Hematopoietic multipotent progenitor cell treated with erythropoietin and hydrocortisone succinate and interleukin-3 and kit ligand, for 4 days (in vitro differentiated cells): ENCODE results near the gene RRAD.
"Not testable (repeated sequence)": the region's sequence is repeated elsewhere in the genome, so short reads cannot be mapped to it uniquely, and the experiment has no call there.

ENCODE experiments used
- DNase-seq: peaks from one replicate; pipeline ENCODE4 v3.0.0-alpha.2; 2015

RRAD gene

DNA sequence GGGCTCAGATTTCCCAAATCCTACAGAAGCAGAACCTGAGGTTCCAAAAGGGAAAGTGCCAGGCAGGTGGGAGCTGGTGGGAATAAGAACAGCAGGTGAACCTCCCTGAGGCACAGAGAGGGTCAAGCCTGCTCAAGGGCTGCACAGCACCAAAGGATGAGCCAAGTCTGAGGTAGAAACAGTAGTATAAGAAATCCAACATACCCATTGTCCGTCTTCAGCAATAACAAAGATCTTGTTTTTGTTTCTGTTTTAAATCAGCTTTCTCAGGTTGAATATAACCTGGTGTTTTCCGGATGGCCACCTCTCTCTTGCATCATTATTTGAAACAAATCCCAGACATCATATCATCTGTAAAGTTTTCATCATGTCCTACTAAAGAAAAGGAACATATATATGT lies 25.1 kb upstream of the RRAD start:
- no peak for DNase-seq

DNA sequence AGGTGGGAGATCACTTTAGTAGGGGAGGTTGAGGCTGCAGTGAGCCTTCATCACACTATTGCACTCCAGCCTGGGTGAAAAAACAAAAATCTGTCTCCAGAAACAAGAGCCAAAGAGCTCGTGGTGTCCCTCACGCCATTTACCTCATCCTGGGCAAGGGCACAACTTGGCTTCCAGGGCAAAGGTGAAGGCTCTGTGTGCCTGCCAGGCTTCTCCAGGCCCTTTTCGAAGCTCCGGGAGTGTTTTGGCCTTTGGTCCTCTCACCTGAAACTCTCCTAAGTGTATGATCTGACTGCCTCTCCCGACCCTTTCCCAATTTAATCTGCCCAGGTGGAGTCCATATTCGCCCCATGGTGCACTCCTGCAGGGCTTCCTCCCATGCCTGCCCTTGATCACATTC lies 24.1 kb upstream of the RRAD start:
- no peak for DNase-seq

DNA sequence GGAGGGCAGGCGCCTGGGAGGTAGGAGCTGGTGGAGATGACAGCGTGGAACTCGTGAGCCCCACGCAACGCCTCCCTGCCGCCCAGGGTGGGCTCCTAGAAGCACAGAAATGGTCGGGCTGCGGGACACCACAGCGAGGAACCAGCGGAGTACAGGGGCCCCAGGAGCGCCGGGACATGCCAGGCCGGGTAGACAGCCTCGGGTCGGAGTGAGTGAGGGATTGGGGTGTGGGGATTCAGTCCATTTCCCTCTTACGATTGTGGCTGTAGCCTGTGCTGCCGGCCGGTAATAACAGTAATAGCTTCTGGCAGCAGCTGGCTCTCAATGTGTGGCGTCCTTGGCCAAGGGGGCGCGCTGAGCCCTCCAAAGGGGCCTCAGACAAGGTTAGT lies 23.5 kb upstream of the RRAD start:
- DNase-seq: no peak

DNA sequence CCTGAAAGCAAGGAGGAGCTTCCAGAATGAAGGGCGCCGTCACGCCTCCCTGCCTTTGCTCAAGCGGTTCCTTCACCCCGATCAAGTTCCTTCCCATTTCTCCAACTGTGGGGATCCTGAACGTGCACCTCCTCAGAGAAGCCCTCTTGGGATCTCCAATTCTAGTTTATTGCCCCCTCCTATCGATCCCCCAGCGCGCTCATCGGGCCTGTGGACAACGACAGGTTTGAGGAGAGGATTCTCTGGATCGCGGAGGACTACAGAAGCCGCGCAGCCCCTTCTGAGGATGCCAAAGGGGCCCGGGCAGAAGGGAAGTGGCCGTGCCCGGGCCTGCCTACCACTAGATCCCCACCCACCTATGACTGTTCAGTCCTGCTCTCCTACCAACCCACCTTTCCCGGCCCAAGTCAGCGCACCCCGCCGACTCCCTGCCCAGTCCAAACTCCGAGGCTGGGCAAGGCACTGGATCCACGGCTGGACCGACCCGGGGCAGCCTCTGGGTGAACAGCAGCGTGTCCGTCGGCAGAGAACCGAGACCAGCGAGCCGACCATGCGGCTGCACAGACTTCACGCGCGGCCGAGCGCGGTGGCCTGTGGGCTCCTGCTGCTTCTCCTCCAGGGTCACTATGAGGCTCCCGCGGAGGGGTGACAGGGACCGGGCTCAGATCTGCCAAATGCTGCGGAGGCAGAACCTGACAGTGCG lies 22.9 kb upstream of the RRAD start:
- DNase-seq: no peak

DNA sequence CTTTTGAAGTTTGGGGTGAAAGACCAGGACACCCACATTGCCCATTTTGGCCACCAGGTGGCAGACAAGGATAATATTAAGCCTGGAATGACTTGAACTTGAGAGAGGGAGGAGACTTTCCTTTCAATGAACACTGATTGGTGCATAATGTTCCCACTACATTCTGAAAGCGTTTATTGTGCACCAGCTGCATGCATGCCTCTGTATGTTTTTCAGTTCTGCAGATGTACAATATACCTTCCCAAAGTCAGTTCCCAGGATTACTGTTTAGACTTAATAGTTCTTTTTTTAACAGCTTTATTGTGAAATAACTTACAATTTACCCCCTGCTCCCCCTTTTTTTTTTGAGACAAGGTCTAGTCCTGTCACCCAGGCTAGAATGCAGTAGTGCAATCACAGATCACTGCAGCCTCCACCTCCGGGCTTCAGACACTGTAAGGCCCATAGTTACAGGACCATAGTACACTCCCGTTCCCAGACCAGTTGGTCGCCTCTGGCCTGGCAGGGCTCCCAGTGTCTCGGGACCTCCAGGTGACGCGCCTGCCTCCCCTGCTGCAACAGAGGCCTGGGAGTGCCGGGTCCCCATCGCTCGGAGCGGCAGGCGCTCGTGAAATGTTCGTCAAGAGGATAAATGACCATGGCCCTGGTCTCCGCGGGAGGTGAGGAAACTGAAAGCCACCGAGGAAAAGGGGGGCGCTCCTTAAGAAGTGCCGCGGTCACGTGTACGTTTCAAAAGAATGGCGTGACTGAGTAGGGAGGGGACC lies 22.1 kb upstream of the RRAD start:
- peak; percentile 93 for DNase-seq

DNA sequence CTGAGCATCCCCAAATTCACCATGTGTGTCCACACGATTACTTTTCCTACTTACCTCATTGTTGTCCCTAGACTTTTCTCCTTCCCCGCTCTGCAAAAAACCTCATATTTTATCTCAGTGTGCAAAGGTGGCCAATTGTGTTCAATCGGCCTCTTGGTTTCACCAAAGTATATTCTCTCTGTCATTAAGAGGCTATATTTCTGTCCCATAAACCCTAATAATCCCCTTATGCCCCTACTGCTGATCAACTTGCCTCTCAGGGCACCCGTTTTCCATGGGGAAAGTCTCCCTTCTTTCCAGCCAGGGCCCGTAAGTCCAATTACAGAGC lies 21.6 kb upstream of the RRAD start:
- no peak for DNase-seq

DNA sequence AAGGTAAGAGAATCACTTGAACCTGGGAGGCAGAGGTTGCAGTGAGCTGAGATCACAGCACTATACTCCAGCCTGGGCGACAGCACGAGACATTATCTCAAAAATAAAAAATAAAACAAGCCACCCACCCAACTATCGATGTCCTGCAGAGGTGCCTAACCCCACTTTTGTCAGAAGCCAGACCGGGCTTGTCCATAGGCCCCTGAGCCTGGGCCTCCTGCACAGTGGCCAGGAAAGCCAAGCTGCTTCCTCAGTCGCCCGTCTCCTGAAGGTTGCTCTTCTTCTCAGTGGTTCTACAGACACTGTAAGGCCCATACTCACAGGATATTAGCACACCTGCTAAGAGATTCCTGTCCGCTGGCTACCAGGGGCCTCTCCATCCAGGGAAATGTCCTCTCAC lies 21.2 kb upstream of the RRAD start:
- no peak for DNase-seq

DNA sequence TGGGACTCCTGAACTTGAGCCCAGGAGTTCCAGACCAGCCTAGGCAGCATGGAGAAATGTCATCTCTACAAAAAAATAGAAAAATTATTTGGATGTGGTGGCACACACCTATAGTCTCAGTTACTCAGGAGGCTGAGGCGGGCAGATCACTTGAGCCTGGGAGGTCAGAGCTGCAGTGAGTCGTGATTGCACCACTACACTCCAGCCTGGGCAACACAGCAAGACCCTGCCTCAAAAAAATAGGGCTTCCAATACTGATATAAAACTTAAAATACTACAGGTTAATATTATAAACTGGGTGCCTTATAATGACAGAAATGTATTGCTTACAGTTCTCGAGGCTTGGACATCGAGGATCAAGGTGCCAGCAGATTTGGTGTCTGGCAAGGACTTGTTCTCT lies 20.6 kb upstream of the RRAD start:
- no peak for DNase-seq

DNA sequence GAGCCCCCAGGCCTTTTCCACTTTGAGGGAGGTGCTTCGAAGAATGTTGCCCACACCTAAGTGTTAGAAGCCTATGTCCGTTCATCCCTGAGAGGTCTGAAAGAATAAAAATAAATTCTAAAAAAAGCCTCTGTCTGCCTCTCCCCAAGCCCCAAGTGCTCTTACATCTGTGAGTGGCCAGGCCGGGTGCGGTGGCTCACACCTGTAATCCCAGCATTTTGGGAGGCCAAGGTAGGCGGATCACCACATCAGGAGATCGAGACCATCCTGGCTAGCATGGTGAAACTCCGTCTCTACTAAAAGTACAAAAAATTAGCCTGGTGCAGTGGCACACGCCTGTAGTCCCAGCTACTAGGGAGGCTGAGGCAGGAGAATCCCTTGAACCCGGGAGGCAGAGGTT lies 19.6 kb upstream of the RRAD start:
- DNase-seq: not testable (repeated sequence)

DNA sequence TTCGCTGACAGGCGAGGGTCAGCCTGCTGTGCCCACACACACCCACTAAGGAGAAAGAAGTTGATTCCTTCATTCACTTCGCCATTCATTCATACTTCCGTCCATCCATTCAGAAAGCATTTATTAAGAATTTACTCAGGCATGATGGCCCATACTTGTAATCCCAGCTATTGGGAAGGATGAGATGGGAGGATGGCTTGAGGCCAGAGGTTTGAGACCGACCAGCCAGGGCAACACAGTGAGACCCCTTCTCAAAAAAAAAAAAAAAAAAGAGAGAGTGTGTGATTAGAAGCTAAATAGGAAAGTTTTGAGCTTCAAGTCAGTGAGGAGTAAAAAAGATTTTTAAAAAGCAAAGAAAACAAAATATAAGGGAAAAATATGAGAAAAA lies 18.7 kb upstream of the RRAD start:
- DNase-seq: no peak

DNA sequence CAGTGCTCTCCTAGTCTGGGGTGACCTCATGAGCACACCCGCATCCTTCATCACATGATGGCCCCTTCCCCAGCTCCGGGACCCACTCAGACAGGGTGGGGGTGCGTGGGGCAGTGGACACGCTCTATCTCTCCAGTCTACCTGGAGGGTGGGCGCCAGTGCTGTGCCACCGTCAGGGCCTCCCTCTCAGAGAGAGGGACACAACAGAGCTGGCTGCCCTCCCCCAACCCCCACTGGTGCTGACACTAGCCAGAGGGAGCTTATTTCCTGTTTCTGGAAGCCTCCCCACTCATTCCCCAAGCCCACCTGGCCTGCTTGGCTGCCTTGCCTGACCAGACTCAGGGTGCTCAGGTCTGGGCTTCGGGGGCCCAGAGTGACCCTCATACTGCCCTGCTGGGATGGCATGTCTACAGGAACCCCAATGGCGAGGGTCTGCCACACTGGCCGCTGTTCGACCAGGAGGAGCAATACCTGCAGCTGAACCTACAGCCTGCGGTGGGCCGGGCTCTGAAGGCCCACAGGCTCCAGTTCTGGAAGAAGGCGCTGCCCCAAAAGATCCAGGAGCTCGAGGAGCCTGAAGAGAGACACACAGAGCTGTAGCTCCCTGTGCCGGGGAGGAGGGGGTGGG lies 18.2 kb upstream of the RRAD start:
- DNase-seq: no peak

DNA sequence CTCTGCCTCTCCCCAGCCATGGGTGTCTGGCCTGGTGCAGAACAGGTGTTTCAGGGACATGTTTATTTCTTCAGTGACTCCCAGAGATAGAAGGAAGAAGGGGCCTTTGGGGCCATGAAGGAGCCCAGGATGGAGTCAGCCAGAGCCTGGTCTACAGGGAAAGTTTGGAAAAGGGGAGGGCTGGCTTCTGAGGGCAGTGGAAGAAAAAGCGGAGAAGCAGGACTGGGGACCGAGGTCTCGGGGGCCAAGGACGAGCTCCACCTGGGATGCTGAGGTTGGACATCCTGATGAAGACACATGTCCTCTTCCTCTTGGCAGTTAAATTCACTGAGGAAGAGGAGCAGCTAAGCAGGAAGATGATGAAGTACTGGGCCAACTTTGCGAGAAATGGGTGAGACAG lies 17.6 kb upstream of the RRAD start:
- DNase-seq: no peak

DNA sequence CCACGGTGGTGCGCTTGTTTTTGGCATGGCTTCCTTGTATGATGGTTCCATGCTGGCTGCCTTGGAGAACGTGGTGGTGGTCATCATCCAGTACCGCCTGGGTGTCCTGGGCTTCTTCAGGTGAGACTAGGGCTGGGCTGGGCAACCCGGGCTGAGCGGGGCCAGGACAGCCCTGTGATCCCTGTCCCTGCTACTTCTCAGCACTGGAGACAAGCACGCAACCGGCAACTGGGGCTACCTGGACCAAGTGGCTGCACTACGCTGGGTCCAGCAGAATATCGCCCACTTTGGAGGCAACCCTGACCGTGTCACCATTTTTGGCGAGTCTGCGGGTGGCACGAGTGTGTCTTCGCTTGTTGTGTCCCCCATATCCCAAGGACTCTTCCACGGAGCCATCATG lies 14.9 kb upstream of the RRAD start:
- no peak for DNase-seq

DNA sequence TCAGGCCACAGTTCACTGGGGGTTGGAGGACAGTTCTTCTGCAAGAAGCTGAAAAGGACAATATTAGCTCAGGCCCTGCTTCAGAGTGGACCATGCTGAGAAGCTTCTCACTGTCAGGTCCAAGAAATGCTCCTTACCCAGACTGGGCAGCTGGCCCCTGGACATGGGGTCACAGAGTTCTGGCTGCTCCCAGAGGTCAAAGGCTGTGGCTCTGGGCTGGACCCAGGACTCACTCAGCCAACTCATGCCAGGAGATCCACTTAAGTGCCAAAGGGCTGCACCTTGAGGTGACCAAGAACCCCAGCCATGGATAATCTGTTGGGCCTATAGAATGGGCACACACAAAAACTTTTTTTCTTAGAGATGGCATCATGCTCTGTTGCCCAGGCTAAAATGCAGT lies 14.0 kb upstream of the RRAD start:
- DNase-seq: no peak

DNA sequence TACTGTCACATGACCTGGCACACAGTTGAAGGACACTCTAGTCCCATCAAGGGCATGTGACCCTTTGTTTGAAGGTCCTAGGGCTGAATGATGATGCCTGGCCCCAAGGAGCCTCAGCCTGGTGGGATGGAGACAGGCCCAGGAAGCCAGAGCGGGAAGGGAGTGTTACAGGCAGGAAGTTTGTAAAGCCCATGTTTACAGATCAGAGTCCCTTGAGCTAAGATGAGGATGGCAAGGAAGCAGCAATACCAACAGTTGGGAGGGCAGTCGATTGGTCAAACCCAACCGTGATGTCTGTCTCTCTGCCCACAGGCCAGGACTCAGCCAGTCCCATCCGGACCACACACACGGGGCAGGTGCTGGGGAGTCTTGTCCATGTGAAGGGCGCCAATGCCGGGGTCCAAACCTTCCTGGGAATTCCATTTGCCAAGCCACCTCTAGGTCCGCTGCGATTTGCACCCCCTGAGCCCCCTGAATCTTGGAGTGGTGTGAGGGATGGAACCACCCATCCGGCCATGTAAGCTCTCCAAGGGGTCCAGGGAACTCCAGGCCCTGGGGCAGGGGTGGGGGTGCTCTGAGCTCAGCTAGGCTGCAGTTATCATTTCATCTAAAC lies 12.5 kb upstream of the RRAD start:
- DNase-seq: no peak

DNA sequence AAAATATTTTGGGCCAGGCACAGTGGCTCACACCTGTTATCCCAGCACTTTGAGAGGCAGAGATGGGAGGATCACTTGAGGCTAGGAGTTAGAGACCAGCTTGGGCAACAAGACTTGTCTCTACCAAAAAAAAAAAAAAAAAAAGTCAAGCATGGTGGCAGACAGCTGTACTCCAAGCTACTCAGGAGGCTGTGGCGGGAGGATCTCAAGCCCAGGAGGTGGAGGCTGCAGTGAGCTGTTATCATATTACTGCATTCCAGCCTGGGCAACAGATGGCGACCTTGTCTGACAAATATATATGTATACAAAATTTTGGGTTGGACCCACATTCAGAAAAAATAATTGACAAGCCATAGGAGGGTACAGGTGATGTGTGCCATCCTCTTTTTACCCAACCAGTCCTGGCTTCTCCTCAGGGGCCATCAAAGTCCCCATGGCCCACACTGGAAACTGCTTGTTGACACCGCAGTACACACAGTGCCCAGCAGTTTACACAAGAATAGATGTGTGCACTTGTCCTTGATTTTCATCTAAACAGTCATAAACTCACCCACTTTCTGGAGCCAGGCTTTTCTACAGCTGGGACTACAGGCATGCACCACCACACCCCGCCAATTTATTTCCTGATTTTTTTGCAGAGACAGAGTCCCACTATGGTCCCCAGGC lies 11.7 kb upstream of the RRAD start:
- DNase-seq: peak; percentile 57

DNA sequence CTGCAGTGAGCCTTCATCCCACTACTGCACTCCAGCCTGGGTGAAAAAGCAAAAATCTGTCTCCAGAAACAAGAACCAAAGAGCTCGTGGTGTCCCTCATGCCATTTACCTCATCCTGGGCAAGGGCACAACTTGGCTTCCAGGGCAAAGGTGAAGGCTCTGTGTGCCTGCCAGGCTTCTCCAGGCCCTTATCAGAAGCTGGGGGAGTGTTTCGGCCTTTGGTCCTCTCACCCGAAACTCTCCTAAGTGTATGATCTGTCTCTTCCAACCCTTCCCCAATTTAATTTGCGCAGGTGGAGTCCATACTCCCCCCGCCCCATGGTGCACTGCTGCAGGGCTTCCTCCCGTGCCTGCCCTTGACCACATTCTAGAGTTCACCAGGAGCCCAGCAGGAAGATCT lies 11.1 kb upstream of the RRAD start:
- no peak for DNase-seq

DNA sequence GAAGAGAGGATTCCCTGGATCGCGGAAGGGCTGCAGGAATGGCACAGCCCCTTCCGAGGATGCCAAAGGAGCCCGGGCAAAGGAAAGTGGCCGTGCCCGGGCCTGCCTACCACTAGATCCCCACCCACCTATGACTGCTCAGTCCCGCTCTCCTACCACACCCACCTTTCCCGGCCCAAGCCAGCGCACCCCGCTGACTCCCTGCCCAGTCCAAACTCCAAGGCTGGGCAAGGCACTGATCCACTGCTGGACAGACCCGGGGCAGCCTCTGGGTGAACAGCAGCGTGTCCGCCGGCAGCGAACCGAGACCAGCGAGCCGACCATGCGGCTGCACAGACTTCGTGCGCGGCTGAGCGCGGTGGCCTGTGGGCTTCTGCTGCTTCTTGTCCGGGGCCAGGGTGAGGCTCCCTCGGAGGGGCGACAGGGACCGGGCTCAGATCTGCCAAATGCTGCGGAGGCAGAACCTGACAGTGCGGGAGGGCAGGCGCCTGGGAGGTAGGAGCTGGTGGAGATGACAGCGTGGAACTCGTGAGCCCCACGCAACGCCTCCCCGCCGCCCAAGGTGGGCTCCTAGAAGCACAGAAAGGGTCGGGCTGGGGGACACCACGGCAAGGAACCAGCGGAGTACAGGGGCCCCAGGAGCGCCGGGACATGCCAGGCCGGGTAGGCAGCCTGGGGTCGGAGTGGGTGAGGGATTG lies 10.1 kb upstream of the RRAD start, which contains the start of gene CES2:
Gene CES2 (plus strand): TSS at position 203 of the 698 bp plus-strand sequence. CDS start 120 bp downstream, at position 323.
- no peak for DNase-seq

DNA sequence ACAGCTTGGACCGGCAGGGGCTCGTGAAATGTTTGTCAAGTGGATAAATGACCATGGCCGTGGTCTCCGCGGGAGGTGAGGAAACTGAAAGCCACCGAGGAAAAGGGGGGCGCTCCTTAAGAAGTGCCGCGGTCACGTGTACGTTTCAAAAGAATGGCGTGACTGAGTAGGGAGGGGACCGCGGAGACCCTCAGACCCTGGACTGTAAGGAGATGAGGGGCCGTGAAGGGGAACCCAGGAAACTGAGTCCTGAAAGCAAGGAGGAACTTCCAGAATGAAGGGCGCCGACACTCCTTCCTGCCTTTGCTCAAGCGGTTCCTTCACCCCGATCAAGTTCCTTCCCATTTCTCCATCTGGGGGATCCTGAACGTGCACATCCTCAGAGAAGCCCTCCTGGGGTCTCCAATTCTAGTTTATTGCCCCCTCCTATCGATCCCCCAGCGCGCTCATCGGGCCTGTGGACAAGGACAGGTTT lies 9.5 kb upstream of the RRAD start:
- DNase-seq: not testable (repeated sequence)

DNA sequence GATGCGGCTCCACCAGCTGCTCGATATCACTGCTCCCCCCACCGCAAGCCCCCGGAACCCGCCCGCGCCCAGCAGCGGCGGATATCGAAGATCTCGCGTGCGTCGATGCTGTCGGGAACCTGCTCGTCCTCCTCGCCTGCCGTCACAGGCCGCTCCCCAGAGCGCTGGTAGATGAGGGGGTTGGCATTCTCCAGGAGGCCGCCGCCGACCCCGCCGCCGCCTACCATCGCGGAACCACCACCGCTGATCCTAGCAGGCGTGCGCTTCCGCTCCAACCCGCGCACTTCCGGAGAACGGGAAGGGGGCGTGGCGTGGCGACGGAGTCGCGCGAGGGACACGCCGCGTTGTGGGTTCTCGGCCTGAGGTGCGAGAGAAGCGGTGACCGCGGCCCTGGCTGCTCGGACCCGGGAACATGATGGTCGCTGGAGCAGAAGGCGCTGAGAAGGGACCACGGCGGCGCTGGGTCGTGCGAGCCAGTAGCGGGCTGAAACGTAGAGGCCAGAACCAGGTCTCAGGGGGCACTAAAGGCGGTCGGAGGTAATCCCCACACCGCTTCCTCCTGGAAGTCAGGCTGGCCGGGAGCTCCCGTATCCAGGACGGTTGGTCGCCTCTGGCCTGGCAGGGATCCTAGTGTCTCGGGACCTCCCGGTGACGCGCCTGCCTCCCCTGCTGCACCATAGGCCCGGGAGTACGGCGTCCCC lies 9.0 kb upstream of the RRAD start, which contains the start of gene CIAO2B:
Gene CIAO2B (minus strand): TSS at position 265 of the 701 bp plus-strand sequence. CDS start 38 bp downstream, at position 227.
- peak; percentile 94 for DNase-seq

DNA sequence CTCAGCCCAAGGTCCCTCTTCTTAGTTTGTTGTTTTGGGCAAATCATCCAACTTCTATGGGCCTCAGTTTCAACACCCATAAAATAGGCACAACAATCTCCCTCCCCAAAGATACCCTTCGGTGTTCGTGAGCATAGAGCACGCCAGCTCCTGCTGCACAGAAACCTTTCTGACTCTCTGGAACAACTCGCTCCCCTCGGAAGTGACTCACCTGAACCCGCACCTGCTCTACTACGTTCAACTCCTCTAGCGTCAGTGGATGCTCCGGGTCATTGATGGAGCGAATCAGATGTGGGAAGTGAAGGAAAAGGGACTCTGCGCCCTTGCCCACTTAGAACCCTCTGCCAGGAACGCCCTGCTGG lies 8.4 kb upstream of the RRAD start:
- no peak for DNase-seq

DNA sequence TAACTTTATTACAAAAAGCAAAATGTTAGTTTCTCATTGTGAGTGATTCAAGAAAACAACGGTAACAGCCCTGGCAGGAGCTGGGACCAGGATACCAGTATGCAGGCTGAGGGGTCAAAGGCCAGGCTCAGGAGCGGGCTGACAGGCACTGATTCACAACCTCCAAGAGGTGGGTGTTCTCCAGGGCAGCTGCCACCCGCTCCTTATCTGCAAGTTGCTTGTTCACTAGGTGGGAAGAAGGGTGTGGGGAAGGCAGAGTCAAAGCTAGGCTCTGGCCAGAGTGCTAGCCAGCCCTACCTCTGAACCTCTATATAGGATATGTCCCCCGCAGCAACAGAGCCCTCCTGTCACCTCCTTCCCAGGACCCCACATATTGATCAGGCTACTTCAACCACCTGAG lies 6.7 kb upstream of the RRAD start:
- no peak for DNase-seq
